ENCODE measurements around the gene CAP1.

DNA sequence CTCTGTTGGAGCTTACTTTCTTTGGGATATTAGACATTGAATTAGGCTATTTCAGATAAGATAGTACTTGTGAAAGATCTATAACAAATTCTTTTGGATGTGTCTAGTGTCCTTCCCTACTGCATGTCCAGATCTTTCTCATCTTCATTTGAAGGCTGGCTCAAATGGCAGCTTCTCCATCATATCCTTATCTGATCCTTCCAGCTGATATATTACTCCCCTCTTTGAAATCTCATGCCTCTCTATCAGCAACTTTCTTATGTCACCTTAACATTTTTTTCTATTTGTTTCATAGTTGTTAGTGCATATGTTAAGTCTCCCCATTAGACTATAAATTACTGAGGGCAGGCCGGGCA is 17.5 kb downstream of the CAP1 start:
- TF ChIP-seq RARB (CRISPR knock-in tag; IDR thresholded peaks at IDR 0.05): no peak
- TF ChIP-seq CTCF (IDR thresholded peaks at IDR 0.05): no peak
- no peak for TF ChIP-seq POLR2A (IDR thresholded peaks at IDR 0.05; ENCODE audit: low read length)
- TF ChIP-seq NR3C1 (IDR thresholded peaks at IDR 0.05): no peak
- no peak for TF ChIP-seq RAD21 (conservative IDR thresholded peaks at IDR 0.05 in 1 of 2, IDR thresholded peaks at IDR 0.05 in 1 of 2)
